ENCODE results near the gene BICD1.

BICD1 gene

GRCh38 chr12:32284561-32284960 is 177.9 kb downstream of the BICD1 start:
- no peak for DNase-seq (ENCODE audit: low read depth)

GRCh38 chr12:32285021-32285420 is 178.4 kb downstream of the BICD1 start:
- DNase-seq (ENCODE audit: low read depth): no peak

GRCh38 chr12:32285489-32285888 is 178.8 kb downstream of the BICD1 start:
- no peak for DNase-seq (ENCODE audit: low read depth)

GRCh38 chr12:32290411-32290810 is 183.8 kb downstream of the BICD1 start:
- no peak for DNase-seq (ENCODE audit: low read depth)

- DNase-seq (ENCODE audit: low read depth): no peak
These were observed 185.5 kb downstream of the BICD1 start for GRCh38 chr12:32292151-32292550.

- no peak for DNase-seq (ENCODE audit: low read depth)
These were observed 187.3 kb downstream of the BICD1 start for GRCh38 chr12:32293808-32294419.

- DNase-seq (ENCODE audit: low read depth): no peak
These were observed 189.9 kb downstream of the BICD1 start for GRCh38 chr12:32296567-32296966.

GRCh38 chr12:32298917-32299316 is 192.3 kb downstream of the BICD1 start:
- DNase-seq (ENCODE audit: low read depth): no peak

- DNase-seq (ENCODE audit: low read depth): no peak
These were observed 194.6 kb downstream of the BICD1 start for GRCh38 chr12:32301216-32301615.

- DNase-seq (ENCODE audit: low read depth): no peak
These were observed 195.8 kb downstream of the BICD1 start for GRCh38 chr12:32302218-32303173.

GRCh38 chr12:32303174-32303549 is 196.5 kb downstream of the BICD1 start:
- DNase-seq (ENCODE audit: low read depth): no peak

- DNase-seq (ENCODE audit: low read depth): no peak
These were observed 198.5 kb downstream of the BICD1 start for GRCh38 chr12:32305163-32305562.

- DNase-seq (ENCODE audit: low read depth): no peak
These were observed 200.7 kb downstream of the BICD1 start for GRCh38 chr12:32307326-32307725.

- no peak for DNase-seq (ENCODE audit: low read depth)
These were observed 203.4 kb downstream of the BICD1 start for GRCh38 chr12:32309811-32310736.

- DNase-seq (ENCODE audit: low read depth): no peak
These were observed 205.5 kb downstream of the BICD1 start for GRCh38 chr12:32312049-32312670.

- DNase-seq (ENCODE audit: low read depth): no peak
These were observed 215.7 kb downstream of the BICD1 start for GRCh38 chr12:32322354-32322753.

- no peak for DNase-seq (ENCODE audit: low read depth)
These were observed 224.5 kb downstream of the BICD1 start for GRCh38 chr12:32331133-32331532.

GRCh38 chr12:32332446-32332845 is 225.8 kb downstream of the BICD1 start:
- no peak for DNase-seq (ENCODE audit: low read depth)

GRCh38 chr12:32334371-32334777 is 227.7 kb downstream of the BICD1 start:
- no peak for DNase-seq (ENCODE audit: low read depth)

GRCh38 chr12:32336261-32336660 is 229.6 kb downstream of the BICD1 start:
- DNase-seq (ENCODE audit: low read depth): no peak

GRCh38 chr12:32343496-32343895 is 236.8 kb downstream of the BICD1 start:
- DNase-seq (ENCODE audit: low read depth): no peak

- DNase-seq (ENCODE audit: low read depth): no peak
These were observed 237.4 kb downstream of the BICD1 start for GRCh38 chr12:32344047-32344446.
